Measurements from ENCODE around the gene DROSHA. TPM values are rescaled to one million over a fixed set of nuclear protein-coding genes. Genes with fewer than 3 reads are reported as not detected.
A peak's percentile ranks its signal among the peaks of the same experiment; 100 is the strongest.
"Not testable (repeated sequence)": the region's sequence is repeated elsewhere in the genome, so short reads cannot be mapped to it uniquely, and the experiment has no call there.

Gene DROSHA
- total RNA-seq, 2 experiments from 2014 or later, result 84.3 to 94.4 TPM

- no peak for ATAC-seq
- POLR2A ChIA-PET, result no interaction called here
- intact Hi-C loops (cut with DNase I, micrococcal nuclease), result no loop called here
Observed at GRCh38 chr5:31556461-31556860, 24.6 kb upstream of the DROSHA start.

DNA sequence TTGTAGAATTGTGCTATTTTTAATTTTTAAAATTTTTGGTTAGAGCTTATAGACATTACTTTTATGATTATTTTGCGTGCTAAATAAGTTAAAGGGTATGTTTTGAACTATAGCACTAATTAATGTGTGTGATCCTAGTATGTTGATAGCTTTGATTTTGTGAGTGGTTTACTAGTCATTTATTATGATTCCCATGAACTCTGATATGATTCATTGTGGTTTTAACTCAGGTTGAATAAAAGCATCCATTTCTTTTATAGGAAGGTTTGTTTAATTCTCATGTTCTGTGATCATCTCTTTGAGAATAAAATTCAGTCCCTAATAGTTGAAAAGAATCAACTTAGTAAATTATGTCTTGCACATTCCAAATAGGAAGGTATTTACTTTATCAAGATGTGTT lies 22.7 kb upstream of the DROSHA start:
- no peak for DNase-seq
- H3K36me3 Mint-ChIP-seq (ENCODE audit: low read depth), result peaks cover 47% of the 10 kb centered on the region
- H3K27ac Mint-ChIP-seq, result no peak overlapping the region
- peaks cover 14% of the 10 kb centered on the region for H3K4me1 Mint-ChIP-seq
- intact Hi-C loops (cut with DNase I, micrococcal nuclease), result no loop called here
- H3K9me3 Mint-ChIP-seq (ENCODE audit: low read depth), result no peaks in the 10 kb centered on the region
- ChIA-PET CTCF (no interaction called here), POLR2A (no interaction called here)
- no peak overlapping the region for H3K4me3 Mint-ChIP-seq
- ATAC-seq, result no peak
- H3K27me3 Mint-ChIP-seq, result no peaks in the 10 kb centered on the region

More at GRCh38 chr5:31556461-31556860, 24.6 kb upstream of the DROSHA start:
- H3K4me3 Mint-ChIP-seq, result no peak overlapping the region
- peaks cover 14% of the 10 kb centered on the region for H3K4me1 Mint-ChIP-seq
- H3K36me3 Mint-ChIP-seq (ENCODE audit: low read depth), result peaks cover 47% of the 10 kb centered on the region
- H3K9me3 Mint-ChIP-seq (ENCODE audit: low read depth), result no peaks in the 10 kb centered on the region
- DNase-seq, result no peak
- H3K27ac Mint-ChIP-seq, result no peak overlapping the region
- no peaks in the 10 kb centered on the region for H3K27me3 Mint-ChIP-seq
- CTCF ChIA-PET, result no interaction called here

DNA sequence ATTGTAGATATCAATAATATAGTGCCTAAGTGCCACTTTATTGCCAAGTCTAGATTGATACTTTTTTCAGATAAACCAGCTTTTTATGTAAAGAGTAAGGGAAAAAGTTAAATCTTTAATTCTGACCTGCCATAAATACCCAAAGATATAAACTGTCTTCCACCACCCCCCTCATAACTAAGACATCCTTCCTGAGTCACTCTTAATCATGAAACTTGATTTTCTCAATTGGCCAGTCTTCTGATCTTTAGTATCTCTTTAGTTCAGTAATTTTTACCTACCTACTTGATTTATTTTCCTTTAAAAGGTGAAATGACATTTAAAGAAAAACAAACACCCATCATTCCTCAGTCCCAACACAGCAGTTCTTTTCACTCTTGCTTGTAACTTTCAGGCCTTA lies 22.0 kb upstream of the DROSHA start:
- Mint-ChIP-seq H3K36me3 (ENCODE audit: low read depth) (peaks cover 49% of the 10 kb centered on the region), H3K9me3 (ENCODE audit: low read depth) (no peaks in the 10 kb centered on the region), H3K27me3 (no peaks in the 10 kb centered on the region), H3K27ac (peak overlapping the region; percentile 11), H3K4me3 (no peak overlapping the region), H3K4me1 (peaks cover 16% of the 10 kb centered on the region)
- DNase-seq (no peak), ATAC-seq (no peak)
- intact Hi-C loops (cut with DNase I, micrococcal nuclease), result no loop called here
- ChIA-PET POLR2A (no interaction called here), CTCF (no interaction called here)

DNA sequence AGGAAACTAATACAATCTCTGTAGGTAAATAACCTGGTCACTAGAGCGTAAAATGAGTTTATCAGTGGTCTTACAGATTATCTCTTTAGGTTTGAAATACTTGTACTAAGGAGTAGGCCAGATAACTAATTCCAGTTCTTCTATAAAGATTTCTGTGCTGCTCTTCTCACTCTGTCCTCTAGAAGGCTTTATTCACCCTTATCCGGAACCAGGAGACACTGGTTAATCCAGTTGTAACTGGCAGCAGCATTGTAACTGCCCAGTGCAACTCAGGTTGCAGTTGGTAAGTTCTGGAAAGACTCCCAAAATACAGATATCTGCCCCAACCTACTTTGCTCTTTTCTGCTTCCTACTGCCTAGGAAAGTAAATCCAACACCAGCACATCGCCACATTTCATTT lies 20.0 kb upstream of the DROSHA start:
- no peaks in the 10 kb centered on the region for H3K9me3 Mint-ChIP-seq (ENCODE audit: low read depth)
- DNase-seq, result no peak
- ChIA-PET POLR2A (no interaction called here), CTCF (no interaction called here)
- intact Hi-C loops (cut with DNase I, micrococcal nuclease), result no loop called here
- H3K4me3 Mint-ChIP-seq, result no peak overlapping the region
- no peak overlapping the region for H3K27ac Mint-ChIP-seq
- no peak for ATAC-seq
- H3K4me1 Mint-ChIP-seq, result peaks cover 18% of the 10 kb centered on the region
- no peaks in the 10 kb centered on the region for H3K27me3 Mint-ChIP-seq
- peaks cover 59% of the 10 kb centered on the region for H3K36me3 Mint-ChIP-seq (ENCODE audit: low read depth)

GRCh38 chr5:31549114-31549513 lies 17.2 kb upstream of the DROSHA start:
- POLR2A ChIA-PET; CTCF ChIA-PET; H3K9me3 Mint-ChIP-seq (ENCODE audit: low read depth); intact Hi-C loops (cut with DNase I, micrococcal nuclease); H3K4me3 Mint-ChIP-seq; DNase-seq; H3K27ac Mint-ChIP-seq; H3K27me3 Mint-ChIP-seq; ATAC-seq: not testable (repeated sequence)
- peaks cover 58% of the 10 kb centered on the region for H3K36me3 Mint-ChIP-seq (ENCODE audit: low read depth)
- H3K4me1 Mint-ChIP-seq, result peaks cover 11% of the 10 kb centered on the region

DNA sequence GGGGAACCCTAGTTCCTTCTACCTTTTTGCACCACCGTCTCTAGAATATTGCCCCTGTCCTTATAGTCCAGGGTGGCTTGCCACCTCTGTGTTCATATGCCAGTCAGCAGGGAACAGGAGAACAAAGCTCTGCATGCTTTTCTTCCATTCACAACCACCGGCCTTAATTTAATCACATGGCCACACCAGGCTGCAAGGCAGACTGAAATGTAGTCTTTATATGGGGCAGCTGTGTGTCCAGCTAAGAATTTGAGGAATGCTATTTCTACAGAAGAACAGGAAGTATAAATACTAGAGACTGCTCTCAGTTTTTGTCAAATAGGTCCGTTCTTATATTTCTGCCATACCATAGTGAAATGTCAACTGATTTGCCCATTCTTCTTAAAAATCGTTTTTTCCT lies 6.0 kb upstream of the DROSHA start:
- ChIA-PET CTCF (interaction anchor here (1.9 kb wide), 1 partner anchor 17 kb away, joined by 7 read pairs; no protein-coding TSS in a partner anchor), POLR2A (no interaction called here)
- Mint-ChIP-seq H3K27ac (no peak overlapping the region), H3K9me3 (ENCODE audit: low read depth) (no peaks in the 10 kb centered on the region), H3K36me3 (ENCODE audit: low read depth) (peaks cover 33% of the 10 kb centered on the region), H3K4me3 (no peak overlapping the region), H3K27me3 (no peaks in the 10 kb centered on the region), H3K4me1 (peaks cover 17% of the 10 kb centered on the region)
- no peak for ATAC-seq
- no peak for DNase-seq
- intact Hi-C loops (cut with DNase I, micrococcal nuclease), result loop anchor here in 1 of 2 experiments (10.0 kb wide), 1 partner anchor 737 kb away; no protein-coding TSS in a partner anchor

- POLR2A ChIA-PET, result no interaction called here
- ATAC-seq (no peak), DNase-seq (no peak)
- no peak overlapping the region for H3K27ac Mint-ChIP-seq
- peaks cover 17% of the 10 kb centered on the region for H3K4me1 Mint-ChIP-seq
- no peak overlapping the region for H3K4me3 Mint-ChIP-seq
- intact Hi-C loops (cut with DNase I, micrococcal nuclease), result loop anchor here in 1 of 2 experiments (10.0 kb wide), 1 partner anchor 737 kb away; no protein-coding TSS in a partner anchor
- CTCF ChIA-PET, result interaction anchor here (0.6 to 1.9 kb wide), 2 partner anchors 16 to 288 kb away, joined by 3 to 7 read pairs; no protein-coding TSS in a partner anchor
- H3K9me3 Mint-ChIP-seq (ENCODE audit: low read depth), result no peaks in the 10 kb centered on the region
- peaks cover 31% of the 10 kb centered on the region for H3K36me3 Mint-ChIP-seq (ENCODE audit: low read depth)
- H3K27me3 Mint-ChIP-seq, result no peaks in the 10 kb centered on the region
Observed at GRCh38 chr5:31537349-31537748, 5.5 kb upstream of the DROSHA start.

DNA sequence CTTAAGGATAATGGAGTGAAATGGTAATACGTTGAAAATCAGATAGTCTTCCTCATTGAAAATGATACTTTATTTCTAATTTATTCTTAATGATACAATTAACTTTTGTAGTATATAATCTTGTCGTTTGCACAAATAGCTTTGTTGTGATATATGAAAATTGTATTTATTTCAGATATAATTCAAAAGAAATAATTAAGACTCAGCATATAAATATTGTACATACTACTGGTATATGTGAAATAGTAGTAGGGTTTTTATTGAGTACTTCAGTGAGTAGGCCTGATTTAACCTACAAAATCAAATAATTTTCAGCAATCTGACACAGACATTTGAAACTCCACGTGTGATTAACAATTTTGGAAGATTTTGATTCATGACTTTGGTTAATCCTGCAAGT lies 5.0 kb upstream of the DROSHA start:
- peaks cover 28% of the 10 kb centered on the region for H3K36me3 Mint-ChIP-seq (ENCODE audit: low read depth)
- H3K4me1 Mint-ChIP-seq, result peaks cover 17% of the 10 kb centered on the region
- no peaks in the 10 kb centered on the region for H3K27me3 Mint-ChIP-seq
- POLR2A ChIA-PET, result no interaction called here
- DNase-seq (no peak), ATAC-seq (no peak)
- no peaks in the 10 kb centered on the region for H3K9me3 Mint-ChIP-seq (ENCODE audit: low read depth)
- CTCF ChIA-PET, result interaction anchor here (0.6 to 1.9 kb wide), 2 partner anchors 16 to 289 kb away, joined by 3 to 7 read pairs; no protein-coding TSS in a partner anchor
- no peak overlapping the region for H3K4me3 Mint-ChIP-seq
- intact Hi-C loops (cut with DNase I, micrococcal nuclease), result loop anchor here in 1 of 2 experiments (10.0 kb wide), 1 partner anchor 738 kb away; no protein-coding TSS in a partner anchor
- H3K27ac Mint-ChIP-seq, result no peak overlapping the region

DNA sequence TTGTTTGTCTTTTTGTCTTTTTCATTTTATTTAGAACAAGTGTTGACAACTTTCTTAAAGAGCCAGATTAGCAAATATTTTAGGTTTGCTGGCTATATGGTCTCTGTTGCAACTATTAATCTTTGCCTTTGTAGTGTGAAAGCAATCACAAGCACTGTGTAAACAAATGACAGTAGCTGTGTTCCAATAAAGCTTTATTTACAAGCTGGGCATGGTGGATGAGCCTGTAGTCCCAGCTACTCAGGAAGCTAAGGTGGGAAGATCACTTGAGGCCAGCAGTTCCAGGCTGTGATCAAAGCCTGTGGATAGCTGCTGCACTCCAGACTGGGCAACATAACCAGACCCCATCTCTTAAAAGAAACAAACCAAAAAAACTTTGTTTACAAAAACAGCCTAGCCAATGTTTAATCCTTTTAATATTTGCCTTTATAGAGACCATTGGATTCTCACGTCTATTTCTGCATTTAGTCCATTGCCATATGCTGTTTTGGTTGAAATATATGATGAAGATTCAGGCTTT lies 2.7 kb upstream of the DROSHA start:
- no peak for ATAC-seq
- Mint-ChIP-seq H3K4me3 (peak overlapping the region; percentile 82), H3K9me3 (ENCODE audit: low read depth) (no peaks in the 10 kb centered on the region), H3K27me3 (no peaks in the 10 kb centered on the region), H3K36me3 (ENCODE audit: low read depth) (peaks cover 26% of the 10 kb centered on the region), H3K4me1 (peaks cover 32% of the 10 kb centered on the region), H3K27ac (peak overlapping the region; percentile 51)
- ChIA-PET POLR2A (no interaction called here), CTCF (no interaction called here)
- no peak for DNase-seq
- intact Hi-C loops (cut with DNase I, micrococcal nuclease), result loop anchor here in 1 of 2 experiments (5.0 to 10.0 kb wide), 2 partner anchors 740 to 1053 kb away; partner anchors contain the start of gene SUB1

GRCh38 chr5:31531543-31531887 lies 378 bp downstream of the DROSHA start:
- ChIA-PET CTCF (interaction anchor here (0.7 to 1.8 kb wide), 6 partner anchors 10 to 561 kb away, joined by 3 to 9 read pairs (median 4); no protein-coding TSS in a partner anchor), POLR2A (no interaction called here)
- Mint-ChIP-seq H3K9me3 (ENCODE audit: low read depth) (no peaks in the 10 kb centered on the region), H3K4me3 (peak overlapping the region; percentile 82), H3K27ac (peak overlapping the region; percentile 80), H3K27me3 (no peaks in the 10 kb centered on the region), H3K36me3 (ENCODE audit: low read depth) (peaks cover 44% of the 10 kb centered on the region), H3K4me1 (peaks cover 39% of the 10 kb centered on the region)
- intact Hi-C loops (cut with DNase I, micrococcal nuclease), result loop anchor here in 1 of 2 experiments (5.0 to 10.0 kb wide), 2 partner anchors 743 to 1056 kb away; partner anchors contain the start of gene SUB1
- DNase-seq (peak; percentile 61), ATAC-seq (peak; percentile 37)

GRCh38 chr5:31530541-31531265 lies 1.2 kb downstream of the DROSHA start:
- POLR2A ChIA-PET, result interaction anchor here (0.7 kb wide), 1 partner anchor 27 kb away, joined by 3 read pairs; no protein-coding TSS in a partner anchor
- H3K27ac Mint-ChIP-seq, result peak overlapping the region; percentile 80

More at GRCh38 chr5:31530541-31531265, 1.2 kb downstream of the DROSHA start:
- no peaks in the 10 kb centered on the region for H3K27me3 Mint-ChIP-seq
- H3K4me1 Mint-ChIP-seq, result peaks cover 39% of the 10 kb centered on the region
- CTCF ChIA-PET, result interaction anchor here (0.7 to 1.8 kb wide), 3 partner anchors 9 to 562 kb away, joined by 3 to 9 read pairs (median 3); no protein-coding TSS in a partner anchor
- peak overlapping the region; percentile 82 for H3K4me3 Mint-ChIP-seq
- intact Hi-C loops (cut with DNase I, micrococcal nuclease), result loop anchor here in 1 of 2 experiments (5.0 to 10.0 kb wide), 2 partner anchors 744 to 1057 kb away; partner anchors contain the start of gene SUB1
- H3K36me3 Mint-ChIP-seq (ENCODE audit: low read depth), result peaks cover 50% of the 10 kb centered on the region
- ATAC-seq (no peak), DNase-seq (no peak)
- no peaks in the 10 kb centered on the region for H3K9me3 Mint-ChIP-seq (ENCODE audit: low read depth)
